GM12864 (cell line): ENCODE measurements around the gene SERPINA9.

ENCODE experiments used
- DNase-seq: peaks from one replicate; pipeline ENCODE4 v3.0.0-alpha.2; 2011; ENCODE audit warnings: low read depth
- H3K4me3 ChIP-seq: 2 replicates; pipeline ENCODE4 v1.5.1; 2011; ENCODE audit warnings: mild to moderate bottlenecking, low read depth, low read length, control low read depth
- CTCF ChIP-seq: IDR thresholded peaks from 2 replicates; pipeline ENCODE4 v1.5.1; 2011; ENCODE audit warnings: low read depth, mild to moderate bottlenecking, moderate library complexity, low read length, control low read depth, inconsistent platforms; ENCODE audit errors: missing control alignments

Gene SERPINA9

GRCh38 chr14:94476023-94476422 lies at the start of gene SERPINA9:
TSS of gene SERPINA9 (minus strand) at chr14:94476197. CDS start at chr14:94469840, 6,357 bp downstream.
- no peak within 1 kb of the TSS for H3K4me3 ChIP-seq
- no peak for TF ChIP-seq CTCF
- DNase-seq, result no peak

- TF ChIP-seq CTCF, result no peak
- H3K4me3 ChIP-seq, result no peak overlapping the region
- DNase-seq, result no peak
Measured at GRCh38 chr14:94524093-94524492, 48.1 kb upstream of the SERPINA9 start.

GRCh38 chr14:94523265-94523664 lies 47.3 kb upstream of the SERPINA9 start:
- H3K4me3 ChIP-seq, result no peak overlapping the region
- DNase-seq, result no peak
- TF ChIP-seq CTCF, result no peak

GRCh38 chr14:94522115-94522724 lies 46.2 kb upstream of the SERPINA9 start:
- TF ChIP-seq CTCF, result no peak
- no peak overlapping the region for H3K4me3 ChIP-seq
- no peak for DNase-seq

GRCh38 chr14:94521375-94522114 lies 45.5 kb upstream of the SERPINA9 start:
- TF ChIP-seq CTCF, result no peak
- H3K4me3 ChIP-seq, result no peak overlapping the region
- no peak for DNase-seq

GRCh38 chr14:94517641-94518257 lies 41.8 kb upstream of the SERPINA9 start:
- H3K4me3 ChIP-seq, result no peak overlapping the region
- TF ChIP-seq CTCF, result no peak
- no peak for DNase-seq
